ENCODE results near the gene CRIP1.

The CRIP1 gene

GRCh38 chr14:105473677-105474482 lies 12.8 kb upstream of the CRIP1 start:
- H3K27ac ChIP-seq (ENCODE audit: low read length) = no peak overlapping the region
- H3K9me3 ChIP-seq (replicated peaks; ENCODE audit: insufficient read depth, low read length) = no peaks in the 10 kb centered on the region
- H3F3A ChIP-seq (ENCODE audit: insufficient read depth, low read length) = no peaks in the 10 kb centered on the region
- H3K79me2 ChIP-seq (ENCODE audit: low read length) = no peaks in the 10 kb centered on the region
- peak overlapping the region; percentile 63; the same call in 1 of the 2 replicates for H3K4me2 ChIP-seq (ENCODE audit: low read depth, low read length)
- H3K9me2 ChIP-seq (replicated peaks; ENCODE audit: insufficient read depth, low read length) = no peaks in the 10 kb centered on the region
- DNase-seq = no peak
- peaks cover 34% of the 10 kb centered on the region for H3K27me3 ChIP-seq (replicated peaks; ENCODE audit: insufficient read depth, low read length)
- TF ChIP-seq EZH2phosphoT487 (IDR thresholded peaks at IDR 0.05; ENCODE audit: low read length) = no peak
- H3K9ac ChIP-seq (ENCODE audit: low read length) = no peak overlapping the region
- H2AFZ ChIP-seq (ENCODE audit: low read length) = no peak overlapping the region
- no peaks in the 10 kb centered on the region for H4K20me1 ChIP-seq (ENCODE audit: insufficient read depth, low read length)
- no peaks in the 10 kb centered on the region for H3K36me3 ChIP-seq (replicated peaks; ENCODE audit: insufficient read depth, low read length)
- H3K4me1 ChIP-seq (ENCODE audit: low read length) = no peaks in the 10 kb centered on the region
- peak overlapping the region; percentile 27; the same call in 1 of the 2 replicates for H3K4me3 ChIP-seq (ENCODE audit: low read length)

DNA sequence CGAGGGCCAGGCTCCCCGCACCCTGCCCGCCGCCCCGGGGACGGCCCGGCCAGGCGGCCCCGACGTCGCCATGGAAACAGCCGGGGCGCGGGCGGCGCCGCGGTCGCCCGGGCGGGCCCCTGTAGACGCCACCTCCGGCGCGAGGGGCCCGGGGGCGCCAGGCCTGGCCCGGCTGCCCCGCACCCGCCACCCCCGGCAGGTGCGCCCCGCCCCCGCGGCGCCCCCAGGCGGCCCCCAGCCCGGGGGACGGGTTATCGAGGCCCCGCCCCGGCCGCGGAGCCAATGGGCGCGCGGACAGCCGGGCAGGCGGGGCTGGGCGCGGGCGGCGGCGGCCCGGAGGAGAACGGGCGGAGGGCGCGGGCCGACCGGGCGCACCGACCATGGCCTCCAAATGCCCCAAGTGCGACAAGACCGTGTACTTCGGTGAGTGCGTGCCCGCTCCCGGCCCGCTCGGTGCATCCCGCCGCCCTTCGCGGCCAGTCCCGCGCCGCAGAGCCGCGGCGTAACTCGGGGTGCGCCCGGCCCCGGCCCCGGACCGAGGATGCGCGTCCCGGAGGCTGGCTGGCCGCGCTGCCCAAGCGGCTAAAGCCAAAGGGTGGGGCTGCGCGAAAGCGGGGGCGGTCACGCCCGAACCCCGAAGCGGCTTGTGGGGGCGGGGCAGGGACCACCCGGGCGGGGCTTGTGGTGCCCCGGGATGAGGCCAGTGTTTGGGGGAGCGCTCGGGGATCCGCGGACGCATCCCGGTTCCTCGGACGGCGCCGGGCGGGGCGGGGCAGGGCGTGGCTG lies 12.0 kb upstream of the CRIP1 start, which contains the start of gene CRIP2:
Gene CRIP2, plus strand, starts transcription at position 339 of the 786 bp plus-strand sequence. Its CDS starts 42 bp downstream, at position 381.
- no peaks in the 10 kb centered on the region for H4K20me1 ChIP-seq (ENCODE audit: insufficient read depth, low read length)

DNA sequence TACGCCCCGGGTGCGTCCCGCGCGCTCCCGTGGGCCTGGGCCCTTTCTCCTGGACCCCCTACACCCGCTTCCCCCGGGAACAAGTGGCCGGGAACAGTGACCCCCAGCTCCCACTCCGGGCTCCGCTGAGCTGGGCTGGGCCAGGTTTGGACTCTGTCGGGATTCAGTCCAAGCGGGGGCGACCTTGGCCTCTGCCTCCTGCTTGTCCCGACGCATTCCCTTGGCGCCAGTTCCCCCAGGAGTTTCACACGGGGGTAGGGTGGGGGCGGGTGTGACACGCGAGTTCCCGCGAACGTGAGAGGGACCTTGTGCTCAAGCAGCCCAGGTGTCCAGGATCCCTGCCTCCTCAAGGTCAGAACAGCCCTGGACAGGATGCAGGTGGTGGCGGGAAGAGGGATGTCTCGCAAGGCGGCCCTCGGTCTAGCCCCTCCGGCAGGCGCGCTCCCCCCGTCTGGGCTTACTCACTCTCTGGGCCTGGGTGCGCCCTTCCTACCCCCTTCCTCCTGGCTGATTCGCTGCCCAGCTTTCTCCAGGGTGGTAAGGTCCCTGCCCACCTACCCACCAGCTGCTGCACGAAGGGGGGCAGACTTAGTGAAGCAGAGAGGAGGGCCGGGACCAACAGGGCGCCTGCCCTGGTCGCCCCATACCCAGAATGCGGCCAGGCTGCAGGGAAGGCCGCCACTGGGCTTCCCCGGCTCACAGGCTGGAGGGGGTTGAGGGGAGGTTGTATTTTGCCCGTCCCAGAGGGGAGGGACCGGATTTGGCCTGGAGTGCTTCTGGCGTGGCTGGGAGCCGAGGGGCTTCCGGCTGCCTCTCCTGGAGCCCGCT lies 11.2 kb upstream of the CRIP1 start:
- Histone ChIP-seq H3K27me3 (replicated peaks; ENCODE audit: insufficient read depth, low read length) (peaks cover 43% of the 10 kb centered on the region), H3K9ac (ENCODE audit: low read length) (no peak overlapping the region), H3K27ac (ENCODE audit: low read length) (no peak overlapping the region), H2AFZ (ENCODE audit: low read length) (no peak overlapping the region), H3K9me2 (replicated peaks; ENCODE audit: insufficient read depth, low read length) (no peaks in the 10 kb centered on the region), H3K4me2 (ENCODE audit: low read depth, low read length) (peak overlapping the region; percentile 24; the same call in 1 of the 2 replicates), H3K9me3 (replicated peaks; ENCODE audit: insufficient read depth, low read length) (no peaks in the 10 kb centered on the region), H3K4me1 (ENCODE audit: low read length) (no peaks in the 10 kb centered on the region), H3K79me2 (ENCODE audit: low read length) (no peaks in the 10 kb centered on the region), H4K20me1 (ENCODE audit: insufficient read depth, low read length) (no peaks in the 10 kb centered on the region), H3F3A (ENCODE audit: insufficient read depth, low read length) (no peaks in the 10 kb centered on the region), H3K36me3 (replicated peaks; ENCODE audit: insufficient read depth, low read length) (no peaks in the 10 kb centered on the region), H3K4me3 (ENCODE audit: low read length) (no peak overlapping the region)
- TF ChIP-seq CTCF (IDR thresholded peaks at IDR 0.05; ENCODE audit: low read length) = no peak
- no peak for TF ChIP-seq EZH2phosphoT487 (IDR thresholded peaks at IDR 0.05; ENCODE audit: low read length)
- no peak for TF ChIP-seq EZH2 (optimal IDR thresholded peaks at IDR 0.05; ENCODE audit: low read depth, low read length)
- DNase-seq = no peak

More for the DNA sequence above, 12.0 kb upstream of the CRIP1 start, which contains the start of gene CRIP2:
- Histone ChIP-seq H3K4me3 (ENCODE audit: low read length) (peak within 1 kb of the TSS; percentile 27; the same call in 1 of the 2 replicates), H3K36me3 (replicated peaks; ENCODE audit: insufficient read depth, low read length) (no peaks in the 10 kb centered on the region), H3K4me2 (ENCODE audit: low read depth, low read length) (peak within 1 kb of the TSS; percentile 63; the same call in 1 of the 2 replicates), H3K79me2 (ENCODE audit: low read length) (no peaks in the 10 kb centered on the region), H3K27me3 (replicated peaks; ENCODE audit: insufficient read depth, low read length) (peaks cover 39% of the 10 kb centered on the region), H3K9me3 (replicated peaks; ENCODE audit: insufficient read depth, low read length) (no peaks in the 10 kb centered on the region), H3K4me1 (ENCODE audit: low read length) (no peaks in the 10 kb centered on the region), H3K9ac (ENCODE audit: low read length) (no peak within 1 kb of the TSS), H3K9me2 (replicated peaks; ENCODE audit: insufficient read depth, low read length) (no peaks in the 10 kb centered on the region), H3F3A (ENCODE audit: insufficient read depth, low read length) (no peaks in the 10 kb centered on the region), H3K27ac (ENCODE audit: low read length) (no peak within 1 kb of the TSS), H2AFZ (ENCODE audit: low read length) (no peak within 1 kb of the TSS)
- DNase-seq = no peak
- TF ChIP-seq CTCF (IDR thresholded peaks at IDR 0.05; ENCODE audit: low read length) = no peak
- TF ChIP-seq EZH2 (optimal IDR thresholded peaks at IDR 0.05; ENCODE audit: low read depth, low read length) = no peak
- no peak for TF ChIP-seq EZH2phosphoT487 (IDR thresholded peaks at IDR 0.05; ENCODE audit: low read length)

Data from MM.1S (cell line).